GM19438 (cell line): ENCODE data around the gene DNAH5.
"Not testable (repeated sequence)": the region's sequence is repeated elsewhere in the genome, so short reads cannot be mapped to it uniquely, and the experiment has no call there.

ENCODE experiments used
- ATAC-seq: cut with Tn5 transposase; IDR thresholded peaks from one replicate; pipeline ENCODE4 v1.9.1; 2021; ENCODE audit warnings: low read depth; ENCODE audit not compliant: unreplicated experiment

Gene DNAH5

GRCh38 chr5:13860146-13860545 lies 84.3 kb downstream of the DNAH5 start:
- no peak for ATAC-seq

GRCh38 chr5:13859270-13860065 lies 85.0 kb downstream of the DNAH5 start:
- no peak for ATAC-seq

GRCh38 chr5:13843175-13843846 lies 101.2 kb downstream of the DNAH5 start:
- ATAC-seq, result no peak

GRCh38 chr5:13833440-13833839 lies 111.0 kb downstream of the DNAH5 start:
- no peak for ATAC-seq

GRCh38 chr5:13831351-13831750 lies 113.1 kb downstream of the DNAH5 start:
- ATAC-seq, result no peak

GRCh38 chr5:13830536-13830935 lies 114.0 kb downstream of the DNAH5 start:
- ATAC-seq, result no peak

- no peak for ATAC-seq
Observed at GRCh38 chr5:13821366-13821765, 123.1 kb downstream of the DNAH5 start.

GRCh38 chr5:13816126-13816525 lies 128.4 kb downstream of the DNAH5 start:
- ATAC-seq, result no peak

GRCh38 chr5:13814301-13814700 lies 130.2 kb downstream of the DNAH5 start:
- ATAC-seq, result no peak

GRCh38 chr5:13809921-13810320 lies 134.6 kb downstream of the DNAH5 start:
- no peak for ATAC-seq

GRCh38 chr5:13804336-13804735 lies 140.2 kb downstream of the DNAH5 start:
- ATAC-seq, result no peak

- not testable (repeated sequence) for ATAC-seq
Observed at GRCh38 chr5:13798569-13798968, 145.9 kb downstream of the DNAH5 start.

- no peak for ATAC-seq
Observed at GRCh38 chr5:13785781-13786415, 158.6 kb downstream of the DNAH5 start.

- ATAC-seq, result no peak
Observed at GRCh38 chr5:13783726-13784125, 160.8 kb downstream of the DNAH5 start.

- no peak for ATAC-seq
Observed at GRCh38 chr5:13780081-13780480, 164.4 kb downstream of the DNAH5 start.

- ATAC-seq, result no peak
Observed at GRCh38 chr5:13773649-13774048, 170.8 kb downstream of the DNAH5 start.

GRCh38 chr5:13771011-13771571 lies 173.4 kb downstream of the DNAH5 start:
- ATAC-seq, result no peak

- ATAC-seq, result no peak
Observed at GRCh38 chr5:13766236-13766635, 178.3 kb downstream of the DNAH5 start.

GRCh38 chr5:13763719-13764118 lies 180.8 kb downstream of the DNAH5 start:
- ATAC-seq, result no peak

- no peak for ATAC-seq
Observed at GRCh38 chr5:13749766-13750165, 194.7 kb downstream of the DNAH5 start.

GRCh38 chr5:13746026-13746425 lies 198.5 kb downstream of the DNAH5 start:
- no peak for ATAC-seq
